ENCODE measurements around the gene DNAJC7.

- TF ChIP-seq, protein P1, sequence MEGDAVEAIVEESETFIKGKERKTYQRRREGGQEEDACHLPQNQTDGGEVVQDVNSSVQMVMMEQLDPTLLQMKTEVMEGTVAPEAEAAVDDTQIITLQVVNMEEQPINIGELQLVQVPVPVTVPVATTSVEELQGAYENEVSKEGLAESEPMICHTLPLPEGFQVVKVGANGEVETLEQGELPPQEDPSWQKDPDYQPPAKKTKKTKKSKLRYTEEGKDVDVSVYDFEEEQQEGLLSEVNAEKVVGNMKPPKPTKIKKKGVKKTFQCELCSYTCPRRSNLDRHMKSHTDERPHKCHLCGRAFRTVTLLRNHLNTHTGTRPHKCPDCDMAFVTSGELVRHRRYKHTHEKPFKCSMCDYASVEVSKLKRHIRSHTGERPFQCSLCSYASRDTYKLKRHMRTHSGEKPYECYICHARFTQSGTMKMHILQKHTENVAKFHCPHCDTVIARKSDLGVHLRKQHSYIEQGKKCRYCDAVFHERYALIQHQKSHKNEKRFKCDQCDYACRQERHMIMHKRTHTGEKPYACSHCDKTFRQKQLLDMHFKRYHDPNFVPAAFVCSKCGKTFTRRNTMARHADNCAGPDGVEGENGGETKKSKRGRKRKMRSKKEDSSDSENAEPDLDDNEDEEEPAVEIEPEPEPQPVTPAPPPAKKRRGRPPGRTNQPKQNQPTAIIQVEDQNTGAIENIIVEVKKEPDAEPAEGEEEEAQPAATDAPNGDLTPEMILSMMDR (IDR thresholded peaks at IDR 0.05) = no peak
- no peak for TF ChIP-seq POLR2A (IDR thresholded peaks at IDR 0.05)
Measured at GRCh38 chr17:41970901-41971331, 46.3 kb downstream of the DNAJC7 start.

Measured in lower leg skin (tissue), 3 donors.